ENCODE data around the gene TTC9C.

- TF ChIP-seq CTCF (IDR thresholded peaks at IDR 0.05) (no peak), POLR2A (IDR thresholded peaks at IDR 0.05) (no peak)
Measured at GRCh38 chr11:62777389-62777788, 49.1 kb downstream of the TTC9C start.

Data from breast epithelium (tissue), 3 donors.